HG03066 (cell line): ENCODE data around the gene CCDC137.
A peak's percentile ranks its signal among the peaks of the same experiment; 100 is the strongest.

Experiments
- ATAC-seq: cut with Tn5 transposase; IDR thresholded peaks from one replicate; pipeline ENCODE4 v1.9.1; 2021; ENCODE audit warnings: low read depth; ENCODE audit not compliant: unreplicated experiment

Gene CCDC137

DNA sequence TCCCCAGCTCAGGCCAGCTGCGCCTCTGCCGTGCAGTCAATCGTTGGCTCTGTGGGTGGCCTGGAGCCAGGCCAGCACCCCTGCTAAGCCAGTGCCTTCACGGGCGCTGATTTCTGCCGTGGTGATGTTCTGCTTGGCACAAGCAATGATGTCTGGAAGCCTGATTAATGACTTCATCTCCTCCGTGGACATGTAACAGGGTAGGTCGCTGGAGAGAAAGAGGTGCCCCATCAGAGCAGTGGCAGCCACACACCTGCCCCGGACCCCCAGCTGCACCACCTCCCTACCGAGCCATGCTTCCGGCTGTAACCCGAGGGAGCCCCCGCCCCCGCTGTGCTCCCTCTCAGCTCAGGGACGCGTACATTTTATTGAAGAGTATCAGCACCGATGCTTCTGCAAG lies 15.1 kb downstream of the CCDC137 start:
- no peak for ATAC-seq

- no peak for ATAC-seq
These were observed 16.1 kb downstream of the CCDC137 start for GRCh38 chr17:81682565-81683207.

DNA sequence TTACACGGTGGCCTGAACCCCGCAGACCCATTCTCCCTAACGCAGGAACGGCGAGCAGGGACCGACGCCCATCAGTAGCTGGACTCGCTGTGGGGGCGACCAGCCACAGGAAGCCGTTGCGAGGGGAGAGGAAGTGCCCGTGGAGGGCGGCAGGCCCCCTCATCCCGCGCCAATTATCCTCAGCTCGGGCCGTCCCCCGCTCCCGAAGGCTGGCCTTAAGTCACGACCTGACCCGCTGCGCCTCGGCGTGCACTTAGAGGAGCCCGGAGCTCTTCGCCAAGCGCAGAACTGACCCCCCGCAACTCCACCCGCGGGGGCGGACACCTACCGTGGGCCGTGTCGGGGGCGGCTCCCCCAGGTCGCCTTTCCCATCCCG lies 16.7 kb downstream of the CCDC137 start:
- ATAC-seq = peak; percentile 3

GRCh38 chr17:81683584-81684441 lies 17.3 kb downstream of the CCDC137 start, which contains the start of the genes ARL16 and HGS:
Gene ARL16 (minus strand): TSS chr17:81683797. CDS start chr17:81683753, 44 bp downstream.
Gene HGS (plus strand): TSS chr17:81684011. CDS start chr17:81684067, 56 bp downstream.
- ATAC-seq = peak; percentile 98

GRCh38 chr17:81684442-81684911 lies 17.9 kb downstream of the CCDC137 start:
- ATAC-seq = peak; percentile 4

- ATAC-seq = no peak
These were observed 18.6 kb downstream of the CCDC137 start for GRCh38 chr17:81685108-81685507.

GRCh38 chr17:81686614-81687013 lies 20.1 kb downstream of the CCDC137 start:
- no peak for ATAC-seq

DNA sequence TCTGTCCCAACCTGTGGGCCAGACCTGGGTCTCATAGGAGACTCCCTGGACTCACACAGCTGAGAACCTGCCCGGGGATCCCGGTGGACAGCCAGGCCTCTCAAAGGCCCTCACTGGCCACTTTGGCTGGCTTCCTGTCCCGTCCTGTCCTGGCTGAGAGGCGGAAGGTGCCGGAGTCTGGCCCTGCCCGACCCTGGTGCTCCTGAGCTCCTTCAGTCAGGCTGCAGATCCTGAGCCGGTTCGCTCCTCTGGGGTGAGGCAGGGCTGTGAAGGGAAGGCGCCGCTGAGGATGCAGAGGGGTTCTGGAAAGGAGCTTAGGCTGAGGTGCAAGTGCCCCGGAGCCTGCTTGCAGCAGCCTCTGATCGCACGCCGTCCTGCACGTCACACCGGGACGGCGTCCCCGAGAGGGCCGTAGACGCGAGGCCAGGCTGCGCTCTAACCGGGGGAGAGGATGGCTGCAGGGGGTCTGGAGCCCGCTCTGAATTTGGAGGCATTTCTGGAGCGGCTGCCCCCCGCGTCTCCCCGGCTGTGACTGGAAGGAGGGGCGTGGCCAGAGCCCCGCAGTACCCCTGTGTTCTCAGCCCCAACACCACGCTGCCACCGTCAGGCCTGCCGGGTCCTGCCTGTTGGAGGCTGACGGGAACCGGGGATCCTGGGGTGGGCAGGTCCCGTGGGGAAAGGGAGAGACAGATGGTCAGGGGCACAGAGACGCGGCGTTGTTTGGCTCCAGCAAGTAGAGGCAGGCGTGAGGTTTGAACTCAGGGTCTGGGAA lies 21.4 kb downstream of the CCDC137 start:
- no peak for ATAC-seq

- ATAC-seq = no peak
These were observed 22.1 kb downstream of the CCDC137 start for GRCh38 chr17:81688616-81689015.

DNA sequence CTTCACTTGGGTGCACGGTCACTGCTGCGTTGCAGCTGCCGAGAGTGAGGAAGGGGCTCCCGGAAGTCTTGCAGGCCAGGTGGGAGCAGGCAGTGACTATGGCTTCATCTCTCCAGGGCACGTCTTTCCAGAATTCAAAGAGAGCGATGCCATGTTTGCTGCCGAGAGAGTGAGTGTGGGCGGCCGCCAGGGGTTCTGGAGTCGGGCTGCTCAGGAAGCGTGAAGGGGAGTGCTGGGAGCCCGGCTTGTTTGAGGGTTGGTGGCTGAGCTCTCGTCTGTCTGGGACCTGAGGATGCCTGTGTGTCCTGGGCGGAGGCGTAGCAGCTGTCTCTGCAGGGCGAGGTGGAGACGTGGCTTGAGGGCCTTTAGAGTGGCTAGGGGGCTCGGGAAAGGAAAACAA lies 23.5 kb downstream of the CCDC137 start:
- ATAC-seq = no peak

DNA sequence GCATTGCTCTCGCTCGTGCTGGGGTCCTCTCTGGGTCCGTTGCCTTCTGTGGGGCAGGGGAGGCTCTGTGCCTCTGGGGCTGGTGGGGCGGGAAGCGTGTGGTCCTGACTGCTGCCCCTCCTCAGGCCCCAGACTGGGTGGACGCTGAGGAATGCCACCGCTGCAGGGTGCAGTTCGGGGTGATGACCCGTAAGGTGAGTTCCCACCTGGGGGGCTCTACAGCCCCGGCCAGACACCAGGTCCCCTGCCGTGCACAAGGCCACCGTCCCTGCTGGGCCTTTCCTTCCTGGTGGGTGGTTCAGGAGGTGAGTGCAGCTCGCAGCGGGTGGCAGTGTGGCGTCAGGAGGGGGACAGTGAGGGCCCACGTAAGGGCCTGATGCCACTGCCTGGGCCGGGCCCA lies 24.0 kb downstream of the CCDC137 start:
- ATAC-seq = no peak

DNA sequence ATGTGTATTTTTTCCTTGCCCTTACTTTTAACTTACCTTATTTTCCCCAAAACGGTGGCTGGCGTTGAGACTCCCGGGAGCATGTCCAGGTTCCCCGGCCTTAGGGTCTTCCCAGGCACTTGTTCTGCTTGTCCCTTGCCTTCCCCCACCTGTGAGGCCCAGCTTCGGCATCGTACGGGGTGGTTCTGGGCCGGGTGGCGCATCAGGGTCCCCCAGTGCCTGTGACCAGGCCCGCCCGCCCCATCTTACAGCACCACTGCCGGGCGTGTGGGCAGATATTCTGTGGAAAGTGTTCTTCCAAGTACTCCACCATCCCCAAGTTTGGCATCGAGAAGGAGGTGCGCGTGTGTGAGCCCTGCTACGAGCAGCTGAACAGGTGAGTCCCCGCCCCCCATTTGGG lies 24.7 kb downstream of the CCDC137 start:
- no peak for ATAC-seq

- no peak for ATAC-seq
These were observed 25.1 kb downstream of the CCDC137 start for GRCh38 chr17:81691608-81692007.

GRCh38 chr17:81693509-81694210 lies 27.1 kb downstream of the CCDC137 start:
- no peak for ATAC-seq

- no peak for ATAC-seq
These were observed 28.3 kb downstream of the CCDC137 start for GRCh38 chr17:81694810-81695209.

DNA sequence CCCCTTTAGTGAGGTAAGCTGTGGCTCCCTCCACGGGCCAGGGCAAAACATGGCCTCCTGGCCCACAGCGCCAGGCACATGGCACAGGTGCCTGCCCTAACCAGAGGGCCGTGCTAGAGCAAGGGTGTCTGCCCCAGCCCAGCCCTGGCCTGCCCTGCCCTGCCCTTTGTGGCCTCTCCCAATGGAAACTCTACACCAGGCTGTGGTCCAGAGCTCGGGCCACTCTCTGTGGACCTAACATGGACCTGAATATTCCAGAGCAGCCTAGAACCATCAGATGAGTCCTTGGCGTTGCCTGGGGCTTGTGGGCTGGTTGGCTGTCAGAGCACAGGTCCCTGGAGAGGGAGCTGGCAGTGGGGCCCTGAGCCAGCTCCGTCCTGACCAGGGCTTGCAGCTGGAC lies 28.7 kb downstream of the CCDC137 start:
- ATAC-seq = no peak

DNA sequence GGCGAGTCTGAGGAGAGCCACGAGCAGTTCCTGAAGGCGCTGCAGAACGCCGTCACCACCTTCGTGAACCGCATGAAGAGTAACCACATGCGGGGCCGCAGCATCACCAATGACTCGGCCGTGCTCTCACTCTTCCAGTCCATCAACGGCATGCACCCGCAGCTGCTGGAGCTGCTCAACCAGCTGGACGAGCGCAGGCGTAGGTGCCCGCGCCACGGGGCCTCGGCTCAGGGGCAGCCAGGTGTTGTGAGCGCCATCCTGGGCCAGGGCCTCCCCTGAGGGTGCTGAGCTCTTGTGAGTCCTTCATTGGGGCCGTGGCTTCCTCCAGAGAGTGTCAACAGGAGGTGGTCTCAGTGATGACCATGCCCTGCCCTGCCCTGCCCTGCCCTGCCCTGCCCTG lies 29.3 kb downstream of the CCDC137 start:
- ATAC-seq = no peak

DNA sequence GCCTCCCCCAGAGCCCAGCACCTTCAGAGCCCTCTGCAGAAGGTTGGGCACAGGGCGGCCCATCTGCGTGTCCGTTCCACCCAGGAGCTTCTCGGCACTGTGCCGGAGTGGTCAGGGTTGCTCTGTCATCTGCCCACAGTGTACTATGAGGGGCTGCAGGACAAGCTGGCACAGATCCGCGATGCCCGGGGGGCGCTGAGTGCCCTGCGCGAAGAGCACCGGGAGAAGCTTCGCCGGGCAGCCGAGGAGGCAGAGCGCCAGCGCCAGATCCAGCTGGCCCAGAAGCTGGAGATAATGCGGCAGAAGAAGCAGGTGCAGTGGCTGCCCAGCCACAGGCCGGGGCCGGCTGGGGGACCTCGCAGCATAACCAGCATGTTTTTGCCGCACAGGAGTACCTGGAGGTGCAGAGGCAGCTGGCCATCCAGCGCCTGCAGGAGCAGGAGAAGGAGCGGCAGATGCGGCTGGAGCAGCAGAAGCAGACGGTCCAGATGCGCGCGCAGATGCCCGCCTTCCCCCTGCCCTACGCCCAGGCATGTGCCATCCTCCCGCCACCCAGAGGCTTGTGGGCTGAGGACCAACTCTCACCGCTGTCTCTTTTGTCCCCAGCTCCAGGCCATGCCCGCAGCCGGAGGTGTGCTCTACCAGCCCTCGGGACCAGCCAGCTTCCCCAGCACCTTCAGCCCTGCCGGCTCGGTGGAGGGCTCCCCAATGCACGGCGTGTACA lies 29.8 kb downstream of the CCDC137 start:
- ATAC-seq = no peak

DNA sequence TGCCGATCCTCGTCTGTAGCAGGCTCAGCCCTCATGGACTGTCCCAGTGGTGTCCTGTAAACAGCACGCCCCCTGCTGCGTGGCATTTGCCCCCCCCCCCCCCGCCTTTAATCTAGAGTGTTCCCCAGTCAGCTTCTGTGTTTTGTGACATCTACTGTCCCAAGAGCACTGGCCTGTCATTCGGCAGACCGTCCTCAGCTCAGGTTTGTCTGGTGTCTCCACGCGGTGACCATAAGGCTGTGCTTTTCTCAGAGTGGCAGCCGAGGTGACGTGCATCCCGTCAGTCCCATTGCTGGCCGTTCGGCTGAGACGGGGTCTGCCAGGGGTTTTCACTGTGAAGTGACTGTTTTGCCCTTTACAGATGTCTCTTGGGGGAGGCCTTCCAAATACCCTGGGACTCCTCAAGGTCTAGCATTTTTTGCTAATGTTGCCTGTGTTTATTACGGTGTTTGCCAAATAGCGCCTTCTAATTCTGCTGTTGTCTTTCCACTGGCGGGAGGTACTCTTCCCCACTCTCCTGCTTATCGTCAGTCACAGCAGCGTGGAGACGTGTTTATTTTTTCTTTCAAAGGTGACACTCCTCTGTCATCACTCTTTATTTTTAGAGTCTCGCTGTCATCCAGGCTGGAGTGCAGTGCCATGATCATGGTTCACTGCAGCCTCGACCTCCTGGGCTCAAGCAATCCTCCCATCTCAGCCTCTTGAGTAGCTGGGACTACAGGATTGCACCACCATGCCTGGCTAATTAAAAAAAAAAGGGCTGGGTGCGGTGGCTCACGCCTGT lies 30.9 kb downstream of the CCDC137 start:
- ATAC-seq = no peak
